Epidermal melanocyte (primary cell): ENCODE data around the gene ARHGAP22.

Experiments
- DNase-seq: peaks from one replicate; pipeline ENCODE4 v3.0.0; 2011; ENCODE audit warnings: low spot score; ENCODE audit not compliant: insufficient read length

Gene ARHGAP22

DNA sequence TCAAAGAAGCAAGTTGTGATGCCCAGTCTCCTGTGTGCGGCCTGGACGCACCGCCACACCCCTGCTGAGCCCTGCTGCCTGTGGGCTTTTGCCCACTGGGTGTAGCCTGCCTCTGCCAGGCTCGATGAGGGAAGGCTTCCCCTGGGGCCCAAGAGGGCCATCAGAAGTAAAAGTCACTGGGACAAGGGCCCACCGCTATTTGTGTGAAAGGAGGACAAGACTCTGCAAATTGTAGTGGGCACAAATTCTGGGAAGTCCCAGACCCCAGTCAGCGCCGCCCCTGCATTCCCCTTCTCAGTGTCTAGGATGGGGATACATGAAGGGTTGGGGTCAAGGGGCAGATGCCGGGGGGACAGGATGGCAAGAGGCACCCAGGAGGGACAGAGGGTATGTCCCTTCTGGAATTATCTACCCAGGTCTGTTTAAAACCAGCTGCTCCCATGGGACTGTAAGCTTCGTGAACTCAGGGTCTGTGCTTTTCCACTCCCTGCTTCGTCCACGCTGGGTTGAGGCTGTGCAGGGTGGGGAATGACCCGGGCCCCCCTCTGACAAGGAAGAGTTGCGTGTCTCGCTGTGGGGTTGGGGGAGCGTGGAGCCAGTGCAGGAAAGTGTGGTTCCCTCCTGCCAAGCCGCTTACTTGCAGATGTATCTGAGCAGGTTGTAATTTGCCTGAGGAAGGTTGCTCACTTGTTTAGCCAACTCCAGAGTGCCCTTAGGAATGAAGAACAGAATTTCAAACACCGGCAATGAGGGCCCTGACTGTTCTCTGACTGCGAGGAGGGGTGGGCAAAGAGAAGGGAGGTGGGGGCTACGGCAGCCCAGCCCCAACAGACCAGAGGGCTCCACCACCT lies 151.2 kb downstream of the ARHGAP22 start:
- no peak for DNase-seq

DNA sequence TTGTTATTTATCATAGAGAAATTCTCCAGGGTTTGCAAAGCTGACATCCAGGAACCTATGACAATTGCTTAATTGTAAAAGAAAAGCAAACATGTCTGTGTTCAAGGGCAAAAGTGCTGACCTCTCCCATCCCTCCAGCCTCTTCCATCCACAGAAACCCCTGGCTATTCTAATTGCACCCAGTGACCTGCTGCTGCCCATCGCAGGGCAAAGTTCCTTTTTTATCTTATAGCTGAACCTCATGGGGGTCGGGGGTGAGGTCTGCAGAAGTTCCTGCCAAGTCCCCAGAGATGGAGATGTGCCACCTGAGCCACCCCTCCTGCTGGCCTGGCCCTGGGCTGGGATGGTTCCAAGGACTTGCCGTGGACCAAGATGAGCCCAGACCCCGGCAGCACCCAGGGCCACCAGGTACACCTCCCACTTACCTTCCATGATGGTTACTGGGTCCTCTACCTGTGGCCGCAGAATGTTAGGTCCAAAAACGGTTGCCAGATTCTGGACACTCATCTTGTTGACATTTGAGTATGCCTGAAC lies 151.9 kb downstream of the ARHGAP22 start:
- DNase-seq = no peak

DNA sequence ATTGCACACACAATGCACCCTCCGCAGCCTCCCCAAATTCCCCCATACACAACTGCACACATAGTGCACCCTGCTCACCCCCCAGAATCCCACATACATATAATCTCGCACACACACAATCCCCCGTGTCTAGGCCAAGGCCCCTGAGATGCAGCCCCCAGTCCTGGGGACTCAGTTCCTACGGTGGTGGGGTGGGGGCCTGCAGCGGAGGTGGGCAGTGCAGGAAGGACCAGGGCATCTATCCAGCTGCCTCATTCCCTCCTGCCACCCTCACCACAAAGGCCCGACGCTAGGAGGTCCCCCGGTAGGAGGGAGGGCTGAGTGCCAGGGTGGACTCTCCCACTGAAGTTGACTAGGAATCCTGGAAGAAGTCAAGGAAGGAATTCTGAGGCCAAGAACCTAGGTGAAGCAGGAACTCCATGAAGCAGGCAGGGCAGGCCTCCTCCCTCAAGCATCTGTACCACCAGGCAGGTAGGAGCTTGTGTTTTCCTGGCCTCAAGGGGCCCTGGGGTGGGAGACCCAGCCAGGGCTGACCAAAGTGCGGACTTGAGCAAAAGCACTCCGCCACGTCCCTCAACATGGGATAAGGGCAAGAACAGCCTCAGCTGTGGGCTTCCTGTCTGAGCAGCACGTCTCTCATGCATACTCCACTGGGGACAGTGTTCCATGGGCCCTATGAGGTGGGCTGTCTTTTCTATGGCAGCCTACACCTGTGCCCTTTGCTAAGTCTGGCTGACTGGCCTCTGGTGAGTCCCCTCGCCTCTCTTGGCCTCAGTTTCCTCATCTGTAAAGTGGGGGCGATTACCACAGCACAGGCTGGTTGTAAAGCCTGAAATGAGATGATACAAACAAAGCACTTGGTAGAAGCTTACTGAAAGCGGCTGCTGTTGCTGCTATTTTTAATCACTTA lies 152.6 kb downstream of the ARHGAP22 start:
- DNase-seq = no peak

DNA sequence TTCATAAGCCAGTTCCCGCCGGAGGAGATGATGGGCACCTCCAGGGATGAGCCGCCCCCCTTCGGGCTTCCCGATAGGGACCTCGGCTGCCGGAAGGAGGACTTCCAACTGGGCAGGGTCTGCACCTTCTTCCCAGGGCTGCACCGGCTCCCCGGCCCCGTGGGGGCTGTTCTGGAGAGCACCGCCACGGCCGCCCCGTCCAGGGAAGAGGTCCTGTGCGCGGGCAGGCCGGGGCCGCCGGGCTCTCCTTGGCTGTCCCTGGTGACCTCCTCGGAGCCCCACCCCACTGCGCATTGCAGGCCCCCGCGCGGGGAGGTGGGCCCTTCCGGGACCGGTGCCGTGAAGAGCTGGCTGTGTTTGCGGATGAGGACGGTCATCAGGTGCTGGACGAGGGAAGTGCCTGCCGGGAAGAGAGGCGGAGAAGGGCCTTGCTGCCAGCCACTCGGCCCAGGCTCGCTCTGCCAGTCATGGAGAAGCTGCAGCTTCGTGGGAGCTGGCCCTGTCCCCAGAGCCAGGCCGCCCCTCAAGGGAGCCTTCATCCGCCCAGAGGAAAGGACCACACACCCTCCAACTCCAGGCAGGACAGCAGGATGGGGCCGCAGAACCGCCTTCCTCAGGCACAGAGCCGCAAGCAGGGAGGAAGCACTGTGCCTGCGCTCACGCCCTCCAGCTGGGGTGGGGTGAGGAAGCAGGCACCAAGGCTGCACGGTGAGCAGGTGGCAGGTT lies 154.0 kb downstream of the ARHGAP22 start:
- no peak for DNase-seq

DNA sequence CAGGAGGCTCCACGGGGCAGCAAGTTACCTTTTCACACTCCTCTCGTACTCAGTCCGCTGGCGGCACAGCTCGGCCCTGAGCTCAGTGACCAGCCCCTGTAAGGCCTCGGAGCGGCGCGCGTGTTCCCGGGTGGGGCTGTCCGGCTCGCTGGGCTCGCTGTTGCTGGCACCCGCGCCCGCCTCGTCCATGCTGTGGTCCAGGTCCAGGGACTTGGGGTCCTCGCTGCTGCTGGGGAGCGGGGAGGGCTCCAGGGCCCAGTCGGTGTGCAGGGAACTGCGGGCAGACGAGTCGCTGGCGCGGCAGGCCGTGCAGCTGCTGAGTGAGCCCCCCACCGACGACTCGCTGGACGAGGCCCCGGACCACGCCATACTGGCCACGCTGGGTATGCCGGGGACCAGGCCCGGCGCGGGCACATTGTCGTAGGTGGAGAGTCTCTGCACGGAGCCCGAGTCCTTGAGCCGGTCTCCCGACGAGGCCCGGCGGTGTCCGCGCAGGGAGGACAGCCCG lies 154.6 kb downstream of the ARHGAP22 start:
- no peak for DNase-seq

DNA sequence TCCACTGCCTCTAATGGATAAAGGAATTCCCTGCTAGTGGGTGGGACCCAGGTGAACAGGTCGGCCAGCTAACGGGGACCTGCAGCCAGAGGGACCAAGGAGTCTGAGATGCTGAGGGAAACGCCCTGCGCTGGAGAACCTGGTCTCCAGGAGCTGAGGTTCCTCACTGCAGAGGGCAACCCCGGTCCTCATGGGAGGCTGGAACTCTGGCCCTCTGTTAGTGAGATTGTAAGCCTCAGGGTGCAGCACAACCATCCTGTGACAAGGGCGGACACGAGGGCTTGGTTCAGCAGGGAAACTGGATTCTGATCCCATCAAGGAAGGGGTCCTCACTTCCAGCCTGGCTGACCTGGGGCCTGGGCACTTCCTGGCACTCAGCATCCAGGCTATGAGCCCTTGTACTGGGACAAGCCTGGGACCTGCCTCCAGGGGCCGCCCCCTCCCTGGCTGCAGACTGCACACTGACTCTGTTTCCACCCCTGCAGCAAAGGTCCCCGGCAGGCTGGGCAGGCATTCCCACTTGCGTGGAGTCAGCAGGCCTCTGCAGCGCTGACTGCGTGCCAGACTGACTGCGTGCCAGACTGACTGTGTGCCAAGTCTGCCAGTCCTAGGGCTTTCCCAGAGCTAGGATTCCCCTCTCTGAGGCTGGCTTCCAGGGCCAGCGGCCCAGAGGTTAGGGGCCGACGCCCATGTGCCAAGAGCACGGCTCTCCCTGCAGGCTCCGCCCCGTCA lies 155.2 kb downstream of the ARHGAP22 start:
- no peak for DNase-seq

DNA sequence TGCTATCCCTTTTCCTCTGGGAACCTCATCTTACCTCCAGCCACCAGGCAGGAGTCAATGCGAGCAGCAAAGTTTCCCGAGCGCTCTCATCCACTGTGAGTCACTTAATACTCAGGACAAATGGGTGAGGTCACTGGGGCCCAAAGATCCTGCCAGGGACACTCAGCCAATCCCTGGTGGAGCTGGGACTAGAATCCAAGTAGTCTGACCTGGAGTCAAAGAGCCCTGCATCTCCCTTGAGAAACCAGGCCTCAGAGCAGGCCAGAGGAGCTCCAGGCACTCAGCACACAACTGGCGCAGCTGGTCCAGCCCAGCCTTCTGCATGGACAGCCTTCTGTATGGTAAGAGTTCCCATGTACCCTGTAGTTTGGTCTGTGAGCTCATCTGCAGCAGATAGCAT lies 156.1 kb downstream of the ARHGAP22 start:
- DNase-seq = no peak

DNA sequence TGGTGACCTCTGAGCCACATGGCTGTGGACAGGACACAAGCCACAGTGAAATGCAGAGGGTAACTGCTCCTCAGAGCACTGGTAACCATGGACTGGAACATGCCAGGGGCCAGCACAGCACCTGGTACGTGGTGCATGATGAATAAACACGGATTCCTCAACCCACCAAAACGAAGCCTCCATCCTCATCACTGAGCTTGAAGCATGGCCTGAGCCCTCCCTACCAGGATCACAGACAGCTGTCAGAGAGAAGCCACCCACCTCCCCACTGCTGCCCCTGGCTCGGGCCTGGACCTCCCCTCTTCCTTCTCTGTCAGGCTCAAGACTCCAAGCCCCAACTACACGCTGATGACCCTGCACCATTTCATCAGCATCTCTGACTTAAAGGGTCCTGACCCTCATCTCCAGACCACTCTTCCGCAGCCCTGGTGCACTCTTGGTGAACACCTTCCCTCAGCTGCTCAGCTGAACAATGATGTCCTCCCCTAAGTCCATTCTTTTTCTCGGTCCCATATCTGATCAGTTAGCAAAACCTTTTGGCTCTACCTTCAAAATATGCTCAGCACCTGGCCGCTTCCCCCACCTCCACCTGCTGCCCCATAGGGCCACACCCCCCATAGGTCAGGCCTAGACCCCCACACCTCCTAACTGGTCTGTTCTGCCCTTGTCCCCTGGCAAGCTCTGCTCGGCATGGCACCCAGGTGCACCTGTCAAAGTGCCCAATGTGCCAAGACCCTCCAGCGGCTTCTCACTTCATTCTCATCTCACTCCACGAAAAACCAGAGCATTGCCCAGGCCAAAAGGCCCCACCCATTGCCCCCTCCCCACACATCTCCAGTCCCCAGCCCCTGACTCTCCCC lies 157.3 kb downstream of the ARHGAP22 start:
- DNase-seq = no peak

DNA sequence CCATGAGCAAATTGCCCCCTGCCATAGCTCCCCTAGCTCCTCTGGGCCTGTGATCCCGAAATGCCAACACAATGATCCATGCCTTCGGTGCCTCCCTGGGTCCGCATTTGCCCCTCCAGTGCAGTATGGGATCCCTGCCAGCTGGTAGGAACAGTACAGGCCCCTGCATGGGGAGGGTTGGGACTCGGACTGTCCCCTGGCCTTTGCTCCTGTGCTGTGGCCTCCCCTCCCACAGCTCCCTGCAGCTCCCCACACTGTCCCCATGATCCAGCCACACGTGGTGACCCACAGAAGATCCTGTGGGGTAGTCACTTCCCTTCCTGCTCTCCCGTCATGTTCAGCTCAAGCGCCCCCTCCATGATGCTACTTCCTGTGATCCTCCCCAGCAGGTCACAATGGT lies 158.1 kb downstream of the ARHGAP22 start:
- DNase-seq = no peak

DNA sequence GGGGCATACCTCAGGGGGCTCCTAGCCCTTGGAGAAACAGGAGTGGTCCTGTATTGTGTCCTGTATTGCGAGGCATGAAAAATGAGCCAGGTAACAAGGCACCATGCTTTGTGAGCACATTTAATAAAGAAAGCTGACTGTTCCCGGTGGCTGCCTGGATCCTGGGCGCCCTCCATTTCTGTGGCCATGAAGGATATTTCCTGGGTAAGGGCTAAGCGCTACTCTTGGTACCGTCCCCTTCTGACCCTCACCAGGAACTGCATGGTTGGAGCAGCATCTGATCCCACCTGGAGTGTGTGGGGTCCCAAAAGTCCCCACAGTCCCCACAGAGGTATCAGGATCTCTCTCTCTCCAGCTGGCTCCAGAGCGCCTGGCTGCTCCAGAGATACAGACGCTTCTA lies 158.9 kb downstream of the ARHGAP22 start:
- no peak for DNase-seq

DNA sequence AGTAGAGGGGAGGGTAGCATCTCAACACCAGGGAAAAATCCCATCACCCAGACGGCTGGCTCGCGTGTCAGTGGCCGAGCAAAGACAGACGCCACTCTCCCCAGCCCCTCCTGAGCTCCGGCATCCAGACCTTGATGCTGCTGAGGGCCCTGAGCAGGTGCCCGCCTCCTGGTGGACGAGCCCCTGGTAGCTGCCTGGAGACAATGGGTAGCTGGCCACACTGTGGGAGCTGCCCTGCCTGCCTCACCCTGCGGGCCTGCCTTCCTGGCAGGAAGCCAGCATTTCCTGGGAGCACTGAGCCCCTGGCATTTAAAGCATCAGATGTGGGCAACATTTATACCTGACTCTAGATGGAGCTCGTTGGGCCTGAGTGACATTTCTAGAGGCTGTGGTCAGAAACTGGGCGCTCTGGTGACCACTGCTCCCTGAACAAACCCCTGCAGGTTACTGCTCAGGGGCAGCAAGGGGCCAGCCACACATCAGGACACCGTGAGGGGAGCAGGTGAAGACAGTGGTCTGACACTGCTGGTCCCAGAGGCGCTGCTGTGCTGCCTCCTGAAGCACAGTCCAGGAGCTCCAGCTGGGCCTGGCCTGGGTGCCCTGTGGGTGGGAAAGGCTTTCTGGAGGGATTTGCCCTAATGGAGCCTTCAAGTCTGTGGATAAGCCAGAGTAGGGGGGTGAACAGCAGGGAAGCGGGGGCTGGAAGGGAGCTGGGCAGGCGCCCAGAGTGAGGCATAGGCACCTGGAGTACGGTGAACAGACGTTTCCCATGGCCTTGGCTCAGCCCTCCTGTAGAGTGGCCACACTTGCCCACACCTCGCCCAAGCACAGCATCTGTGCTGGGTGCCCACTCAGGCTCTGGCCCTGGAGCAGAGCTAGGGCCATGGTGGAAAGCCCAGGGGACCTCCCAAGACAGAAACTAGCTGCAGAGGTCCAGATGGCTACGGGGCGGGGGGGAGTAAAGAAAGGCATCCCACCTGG lies 159.7 kb downstream of the ARHGAP22 start:
- DNase-seq = no peak

DNA sequence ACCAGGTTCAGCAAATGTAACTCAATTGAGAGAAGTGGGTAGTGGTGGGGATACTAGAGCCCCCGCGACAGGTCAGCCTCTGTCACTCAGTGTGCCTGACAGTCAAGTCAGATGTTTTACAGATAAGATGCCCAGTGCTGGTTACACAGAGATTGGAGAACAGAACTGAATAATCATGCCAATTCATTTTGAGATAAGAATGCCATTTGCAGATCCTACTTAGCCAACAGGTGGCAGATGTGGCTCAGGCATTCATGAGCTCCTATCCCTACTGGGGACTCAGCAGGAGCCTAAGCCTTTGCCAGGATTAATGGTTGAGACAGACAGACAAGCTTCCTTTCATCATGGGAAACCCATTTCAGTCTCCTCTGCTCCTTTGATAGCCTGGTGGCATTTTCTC lies 160.6 kb downstream of the ARHGAP22 start:
- no peak for DNase-seq

DNA sequence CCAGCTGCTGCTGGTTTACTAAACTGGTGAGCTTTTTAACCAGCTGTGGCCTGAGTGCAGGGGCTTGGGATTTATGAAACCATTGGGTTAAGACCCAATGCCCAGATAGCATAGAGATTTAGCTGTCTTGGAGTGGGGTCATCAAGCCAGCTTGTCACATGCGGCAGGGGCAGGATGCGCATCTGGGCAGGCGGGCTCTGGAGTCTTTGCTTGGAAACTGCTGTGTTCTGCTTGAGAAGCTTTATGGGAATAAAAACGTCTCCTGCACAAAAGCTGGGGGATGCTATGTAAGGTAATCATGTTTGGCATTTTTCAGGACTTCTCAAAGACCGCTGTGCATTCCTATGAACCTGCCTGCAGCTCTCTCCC lies 162.1 kb downstream of the ARHGAP22 start:
- no peak for DNase-seq

DNA sequence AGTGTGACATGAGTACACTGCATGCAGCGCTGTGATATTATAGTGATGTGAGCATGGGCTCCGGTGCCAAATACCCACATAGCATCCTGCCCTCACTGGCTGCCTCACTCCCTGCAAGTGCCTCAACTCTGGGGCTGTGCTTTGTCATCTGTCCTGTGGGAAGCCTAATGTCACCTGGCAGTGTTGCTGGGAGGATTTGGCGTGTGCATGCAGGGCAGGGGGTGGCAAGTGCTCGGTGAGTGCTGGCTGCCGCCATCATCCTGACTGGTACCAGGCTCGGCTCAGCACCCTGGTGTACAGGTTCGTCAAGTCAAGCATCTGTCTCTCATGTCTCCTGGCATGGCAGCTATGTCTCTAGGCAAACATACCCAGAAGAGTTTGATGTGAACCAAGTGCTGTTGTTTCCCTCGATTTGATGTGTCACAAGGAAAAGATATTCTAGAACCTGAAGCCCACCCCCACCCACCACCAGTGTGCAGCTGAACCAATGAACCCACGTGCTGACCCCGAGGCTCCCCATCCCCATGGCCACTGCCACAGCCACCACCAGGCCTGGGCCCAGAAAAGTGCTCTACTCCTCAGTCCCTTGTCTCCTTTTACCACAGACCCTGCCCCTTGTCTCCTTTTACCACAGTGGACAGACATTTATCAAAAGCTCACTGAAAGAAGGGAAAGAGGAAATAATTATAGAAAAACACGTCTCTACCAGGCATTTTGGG lies 162.6 kb downstream of the ARHGAP22 start:
- no peak for DNase-seq

DNA sequence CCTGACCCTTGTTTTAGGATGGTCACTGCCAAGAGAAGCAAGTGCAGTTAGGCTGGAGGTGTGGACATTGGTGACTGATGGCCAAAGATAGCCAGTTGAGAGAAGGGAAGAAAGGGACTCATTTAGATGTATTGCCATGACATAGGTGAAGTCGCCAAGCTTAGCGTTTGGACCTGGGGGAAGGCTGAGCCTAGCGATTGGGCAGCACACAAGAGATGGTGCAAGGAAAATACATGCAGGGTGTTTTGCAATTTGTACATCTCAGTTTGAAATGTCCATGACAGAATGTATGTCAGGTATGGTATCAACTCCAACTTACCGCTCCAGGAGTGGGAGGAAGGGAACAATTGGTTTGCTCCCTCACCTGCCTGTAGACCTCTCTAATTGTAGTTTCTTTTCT lies 164.1 kb downstream of the ARHGAP22 start:
- DNase-seq = no peak

DNA sequence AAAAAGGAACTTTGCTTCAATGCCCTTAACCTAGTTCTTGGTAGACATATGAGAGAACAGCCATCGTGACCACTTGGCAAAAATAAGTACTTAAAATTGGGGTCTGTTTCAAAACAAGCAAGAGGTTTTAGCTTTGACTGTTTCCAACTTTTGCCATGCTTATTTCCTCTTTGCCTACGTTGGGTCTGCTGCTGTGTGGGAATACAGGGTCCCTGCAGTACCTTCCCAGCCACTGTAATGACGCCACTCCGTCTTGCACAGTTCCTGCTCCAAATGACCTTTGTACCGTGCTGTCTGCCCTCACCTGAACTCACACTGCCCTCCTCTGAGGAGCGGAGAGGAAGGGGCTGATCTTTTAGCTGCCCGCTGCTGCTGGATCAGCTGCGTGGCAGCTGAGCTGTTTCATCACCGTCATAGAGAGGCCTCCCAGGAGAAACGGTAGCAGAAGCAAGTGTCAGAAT lies 165.3 kb downstream of the ARHGAP22 start:
- DNase-seq = no peak

DNA sequence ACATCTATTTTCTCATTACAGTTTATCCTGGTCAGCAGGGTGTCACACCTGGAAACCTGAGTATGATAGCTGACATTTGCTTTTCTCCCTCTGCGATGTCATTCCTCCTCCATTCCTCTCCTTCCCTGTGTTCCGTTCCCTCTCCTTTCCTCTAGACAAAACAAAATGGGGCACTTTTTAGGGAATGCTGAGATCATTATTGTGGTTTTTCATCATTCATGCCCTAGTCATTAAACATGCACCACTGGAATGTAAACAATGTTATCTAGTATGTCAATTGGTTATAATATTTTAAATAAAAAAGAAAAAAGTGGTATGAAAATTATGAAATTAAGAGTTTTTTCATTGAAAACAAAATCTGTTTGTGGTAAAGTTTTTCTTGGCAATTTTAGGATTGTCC lies 165.8 kb downstream of the ARHGAP22 start:
- DNase-seq = no peak

DNA sequence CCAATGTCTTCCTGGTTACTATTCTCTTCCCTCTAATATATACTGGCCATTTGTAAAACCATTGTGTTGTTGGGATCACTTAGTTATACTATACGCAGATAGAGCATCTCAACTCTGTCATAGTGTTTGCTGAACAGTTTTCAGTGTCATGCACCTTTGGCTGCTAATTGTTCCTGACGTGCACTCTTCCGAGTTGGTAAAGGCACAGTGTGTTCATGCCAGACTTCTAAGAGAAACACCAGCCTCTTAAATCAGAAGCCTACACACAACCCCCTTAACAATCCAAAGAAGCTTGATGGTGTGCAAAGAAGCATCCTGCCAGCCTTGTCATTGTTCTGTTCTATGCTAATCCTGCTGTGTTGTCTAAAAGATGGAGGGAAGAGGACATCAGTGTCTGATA lies 167.3 kb downstream of the ARHGAP22 start:
- no peak for DNase-seq
